WERI-Rb-1 (cell line): ENCODE measurements around the gene CPNE6.

Experiments used
- DNase-seq: peaks from one replicate; pipeline ENCODE4 v3.0.0-alpha.2; 2020
- H3K27ac ChIP-seq: fragments of 250-450 bp; sonication (Bioruptor Pico); 2 replicates; pipeline ENCODE4 v1.5.1; 2020; ENCODE audit warnings: mild to moderate bottlenecking, moderate library complexity
- H3K27me3 ChIP-seq: fragments of 250-450 bp; sonication (Bioruptor Pico); 2 replicates; pipeline ENCODE4 v1.5.1; 2021; ENCODE audit warnings: mild to moderate bottlenecking, low read depth, moderate library complexity; ENCODE audit not compliant: insufficient read depth, severe bottlenecking
- H3K36me3 ChIP-seq: fragments of 250-450 bp; sonication (Bioruptor Pico); 2 replicates; pipeline ENCODE4 v1.5.1; 2020; ENCODE audit warnings: mild to moderate bottlenecking, moderate library complexity
- H3K4me3 ChIP-seq: 2 replicates; pipeline ENCODE4 v1.5.1; 2011; ENCODE audit warnings: low read depth, mild to moderate bottlenecking, control low read depth, low read length
- H3K9me3 ChIP-seq: fragments of 250-450 bp; sonication (Bioruptor Pico); 2 replicates; pipeline ENCODE4 v1.5.1; 2021; ENCODE audit warnings: mild to moderate bottlenecking, moderate library complexity; ENCODE audit not compliant: severe bottlenecking
- CTCF ChIP-seq: IDR thresholded peaks from 2 replicates; pipeline ENCODE4 v1.5.1; 2011; ENCODE audit warnings: low read depth, mild to moderate bottlenecking, control low read depth, inconsistent platforms, low read length

The CPNE6 gene

GRCh38 chr14:24110060-24110459 is 38.7 kb downstream of the CPNE6 start:
- no peak for DNase-seq
- Histone ChIP-seq H3K27ac (no peak overlapping the region), H3K4me3 (no peak overlapping the region), H3K36me3 (no peaks in the 10 kb centered on the region), H3K27me3 (no peaks in the 10 kb centered on the region), H3K9me3 (no peaks in the 10 kb centered on the region)
- no peak for TF ChIP-seq CTCF

- no peak overlapping the region for H3K27ac ChIP-seq
Observed at GRCh38 chr14:24110523-24110922, 39.2 kb downstream of the CPNE6 start.

GRCh38 chr14:24113379-24113800 is 42.0 kb downstream of the CPNE6 start:
- Histone ChIP-seq H3K4me3 (peak overlapping the region; percentile 72), H3K9me3 (no peaks in the 10 kb centered on the region), H3K36me3 (peaks cover 21% of the 10 kb centered on the region), H3K27me3 (no peaks in the 10 kb centered on the region), H3K27ac (peak overlapping the region; percentile 97)
- DNase-seq, result no peak
- TF ChIP-seq CTCF, result no peak

More at GRCh38 chr14:24110523-24110922, 39.2 kb downstream of the CPNE6 start:
- H3K4me3 ChIP-seq, result no peak overlapping the region
- no peaks in the 10 kb centered on the region for H3K36me3 ChIP-seq
- no peak for TF ChIP-seq CTCF
- H3K27me3 ChIP-seq, result no peaks in the 10 kb centered on the region
- no peak for DNase-seq
- H3K9me3 ChIP-seq, result no peaks in the 10 kb centered on the region

- peak; percentile 95 for DNase-seq
- no peaks in the 10 kb centered on the region for H3K27me3 ChIP-seq
- H3K36me3 ChIP-seq, result peaks cover 27% of the 10 kb centered on the region
- H3K9me3 ChIP-seq, result no peaks in the 10 kb centered on the region
- peak overlapping the region; percentile 97 for H3K27ac ChIP-seq
- peak overlapping the region; percentile 72 for H3K4me3 ChIP-seq
- TF ChIP-seq CTCF, result no peak
Observed at GRCh38 chr14:24113801-24114531, 42.6 kb downstream of the CPNE6 start.

GRCh38 chr14:24114532-24115421 is 43.4 kb downstream of the CPNE6 start, which contains the start of the genes DCAF11 and NRL:
DCAF11 (plus strand) TSS chr14:24114777; CDS start chr14:24115595, 818 bp downstream.
NRL (minus strand) TSS chr14:24114949; CDS start chr14:24082848, 32,101 bp downstream.
- DNase-seq, result peak; percentile 99
- H3K27me3 ChIP-seq, result no peaks in the 10 kb centered on the region
- H3K9me3 ChIP-seq, result no peaks in the 10 kb centered on the region
- H3K36me3 ChIP-seq, result peaks cover 35% of the 10 kb centered on the region
- no peak for TF ChIP-seq CTCF
- H3K27ac ChIP-seq, result peak within 1 kb of the TSS; percentile 97
- peak within 1 kb of the TSS; percentile 72 for H3K4me3 ChIP-seq
